GM21367 (cell line): ENCODE results near the gene LTB4R2.
A peak's percentile ranks its signal among the peaks of the same experiment; 100 is the strongest.

Experiments used
- ATAC-seq: cut with Tn5 transposase; IDR thresholded peaks from one replicate; pipeline ENCODE4 v1.9.1; 2021; ENCODE audit not compliant: unreplicated experiment

The LTB4R2 gene

GRCh38 chr14:24309538-24310264 lies at the start of gene LTB4R2:
Gene LTB4R2 (plus strand): TSS chr14:24310140. CDS start chr14:24310665, 525 bp downstream.
- no peak for ATAC-seq

- ATAC-seq: no peak
Measured at GRCh38 chr14:24260780-24261157, 49.2 kb upstream of the LTB4R2 start.

- no peak for ATAC-seq
Measured at GRCh38 chr14:24261256-24261968, 48.5 kb upstream of the LTB4R2 start.

- no peak for ATAC-seq
Measured at GRCh38 chr14:24261969-24262327, 48.0 kb upstream of the LTB4R2 start.

- ATAC-seq: no peak
Measured at GRCh38 chr14:24262821-24263733, 46.9 kb upstream of the LTB4R2 start, which contains the start of gene TGM1. Gene TGM1 (minus strand): TSS chr14:24263177. CDS start chr14:24262352, 825 bp downstream.

GRCh38 chr14:24263848-24264247 lies 46.1 kb upstream of the LTB4R2 start:
- no peak for ATAC-seq

- ATAC-seq: no peak
Measured at GRCh38 chr14:24264298-24264697, 45.6 kb upstream of the LTB4R2 start.

GRCh38 chr14:24266344-24267244 lies 43.3 kb upstream of the LTB4R2 start:
- no peak for ATAC-seq

- no peak for ATAC-seq
Measured at GRCh38 chr14:24267516-24267915, 42.4 kb upstream of the LTB4R2 start.

GRCh38 chr14:24268225-24268624 lies 41.7 kb upstream of the LTB4R2 start:
- ATAC-seq: no peak

- no peak for ATAC-seq
Measured at GRCh38 chr14:24269368-24269767, 40.6 kb upstream of the LTB4R2 start.

GRCh38 chr14:24269910-24270536 lies 39.9 kb upstream of the LTB4R2 start:
- ATAC-seq: no peak

GRCh38 chr14:24270537-24271133 lies 39.3 kb upstream of the LTB4R2 start:
- ATAC-seq: no peak

- peak; percentile 77 for ATAC-seq
Measured at GRCh38 chr14:24271134-24271833, 38.7 kb upstream of the LTB4R2 start, which contains the start of gene RABGGTA. Gene RABGGTA (minus strand): TSS chr14:24271597. CDS start chr14:24271115, 482 bp downstream.

GRCh38 chr14:24271834-24272263 lies 38.1 kb upstream of the LTB4R2 start:
- no peak for ATAC-seq

- ATAC-seq: no peak
Measured at GRCh38 chr14:24272467-24272866, 37.5 kb upstream of the LTB4R2 start.

GRCh38 chr14:24273422-24273998 lies 36.4 kb upstream of the LTB4R2 start:
- no peak for ATAC-seq

- peak; percentile 41 for ATAC-seq
Measured at GRCh38 chr14:24274101-24274543, 35.8 kb upstream of the LTB4R2 start.
